Ascending aorta (tissue), 2 donors: Measurements from ENCODE around the gene URI1. TPM values are rescaled to one million over a fixed set of nuclear protein-coding genes. Genes with fewer than 3 reads are reported as not detected.

Source experiments
- DNase-seq, 2 donors: peaks; one replicate each; pipeline ENCODE4 v3.0.0-alpha.2; 2019; ENCODE audit warnings: low spot score in 2 of 2
- H3K27ac ChIP-seq, 2 donors: fragments of 200-600 bp; sonication (generic); one replicate each; pipeline ENCODE4 v1.5.1; 2016 to 2017; ENCODE audit warnings: mild to moderate bottlenecking in 1 of 2
- H3K27me3 ChIP-seq: fragments of 200-600 bp; sonication (generic); one replicate; pipeline ENCODE4 v1.5.1; 2017
- H3K36me3 ChIP-seq, 2 donors: fragments of 200-600 bp; sonication (generic); one replicate each; pipeline ENCODE4 v1.5.1; 2016
- H3K4me1 ChIP-seq, 2 donors: fragments of 200-600 bp; sonication (generic); one replicate each; pipeline ENCODE4 v1.5.1; 2016 to 2017; ENCODE audit warnings: mild to moderate bottlenecking in 1 of 2
- H3K4me3 ChIP-seq, 2 donors: fragments of 200-600 bp; sonication (generic); one replicate each; pipeline ENCODE4 v1.5.1; 2016 to 2017; ENCODE audit warnings: mild to moderate bottlenecking in 1 of 2
- H3K9me3 ChIP-seq, 2 donors: fragments of 200-600 bp; sonication (generic); one replicate each; pipeline ENCODE4 v1.5.1; 2016
- intact Hi-C: fragments of 100-400 bp; cut with DNase I; formaldehyde crosslinking; loops from one replicate; pipeline ENCODE4 v1.15.1; 2023
- total RNA-seq: library from RNA; depleted of rRNA; stranded (reverse); fragments of >200 nt; gene quantifications from one replicate; pipeline ENCODE4 v1.1.0, GENCODE V29; 2016
- TF ChIP-seq, protein P1 (sequence below), 3 experiments: fragments of 200-600 bp in 2 of 3; fragments of 450-650 bp in 1 of 3; sonication (generic) in 2 of 3; IDR thresholded peaks; one replicate each; pipeline ENCODE4 v1.5.1; 2016 to 2019; ENCODE audit warnings: antibody characterized with exemption in 3 of 3, mild to moderate bottlenecking in 1 of 3, moderate library complexity in 1 of 3

The URI1 gene
- total RNA-seq, 1 donor from 2014 or later, result 23.8 TPM

DNA sequence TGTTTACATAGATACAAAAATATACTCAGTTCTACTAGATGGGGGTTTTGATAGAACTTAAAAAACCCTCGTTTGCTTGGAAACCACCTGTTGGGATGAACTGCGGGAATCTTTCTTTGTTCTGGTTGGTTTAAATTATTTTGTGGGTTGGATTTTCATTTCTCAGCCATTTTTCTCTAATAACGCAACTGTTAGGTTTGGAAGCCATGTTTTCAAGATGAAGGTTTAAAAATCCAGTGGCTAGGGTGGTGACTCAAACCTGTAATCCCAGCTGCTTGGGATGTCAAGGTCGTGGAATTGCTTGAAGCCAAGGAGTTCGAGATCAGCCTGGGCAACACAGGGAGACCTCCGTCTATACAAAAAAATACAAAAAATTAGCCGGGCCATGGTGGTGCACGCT is 1.6 kb downstream of the URI1 start:
- Histone ChIP-seq H3K9me3 (no peaks in the 10 kb centered on the region), H3K4me3 (peak overlapping the region; percentile 98 to 99), H3K27ac (no peak overlapping the region), H3K4me1 (peaks cover 0 to 18% of the 10 kb centered on the region in 2 donors), H3K36me3 (no peaks in the 10 kb centered on the region), H3K27me3 (no peaks in the 10 kb centered on the region)
- TF ChIP-seq, protein P1, sequence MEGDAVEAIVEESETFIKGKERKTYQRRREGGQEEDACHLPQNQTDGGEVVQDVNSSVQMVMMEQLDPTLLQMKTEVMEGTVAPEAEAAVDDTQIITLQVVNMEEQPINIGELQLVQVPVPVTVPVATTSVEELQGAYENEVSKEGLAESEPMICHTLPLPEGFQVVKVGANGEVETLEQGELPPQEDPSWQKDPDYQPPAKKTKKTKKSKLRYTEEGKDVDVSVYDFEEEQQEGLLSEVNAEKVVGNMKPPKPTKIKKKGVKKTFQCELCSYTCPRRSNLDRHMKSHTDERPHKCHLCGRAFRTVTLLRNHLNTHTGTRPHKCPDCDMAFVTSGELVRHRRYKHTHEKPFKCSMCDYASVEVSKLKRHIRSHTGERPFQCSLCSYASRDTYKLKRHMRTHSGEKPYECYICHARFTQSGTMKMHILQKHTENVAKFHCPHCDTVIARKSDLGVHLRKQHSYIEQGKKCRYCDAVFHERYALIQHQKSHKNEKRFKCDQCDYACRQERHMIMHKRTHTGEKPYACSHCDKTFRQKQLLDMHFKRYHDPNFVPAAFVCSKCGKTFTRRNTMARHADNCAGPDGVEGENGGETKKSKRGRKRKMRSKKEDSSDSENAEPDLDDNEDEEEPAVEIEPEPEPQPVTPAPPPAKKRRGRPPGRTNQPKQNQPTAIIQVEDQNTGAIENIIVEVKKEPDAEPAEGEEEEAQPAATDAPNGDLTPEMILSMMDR (IDR thresholded peaks at IDR 0.05), result no peak
- intact Hi-C loops, result loop anchor here (2.0 to 10.0 kb wide), 5 partner anchors 99 to 1411 kb away; partner anchors contain the start of genes C19orf12, PLEKHF1 and POP4
- no peak for DNase-seq

DNA sequence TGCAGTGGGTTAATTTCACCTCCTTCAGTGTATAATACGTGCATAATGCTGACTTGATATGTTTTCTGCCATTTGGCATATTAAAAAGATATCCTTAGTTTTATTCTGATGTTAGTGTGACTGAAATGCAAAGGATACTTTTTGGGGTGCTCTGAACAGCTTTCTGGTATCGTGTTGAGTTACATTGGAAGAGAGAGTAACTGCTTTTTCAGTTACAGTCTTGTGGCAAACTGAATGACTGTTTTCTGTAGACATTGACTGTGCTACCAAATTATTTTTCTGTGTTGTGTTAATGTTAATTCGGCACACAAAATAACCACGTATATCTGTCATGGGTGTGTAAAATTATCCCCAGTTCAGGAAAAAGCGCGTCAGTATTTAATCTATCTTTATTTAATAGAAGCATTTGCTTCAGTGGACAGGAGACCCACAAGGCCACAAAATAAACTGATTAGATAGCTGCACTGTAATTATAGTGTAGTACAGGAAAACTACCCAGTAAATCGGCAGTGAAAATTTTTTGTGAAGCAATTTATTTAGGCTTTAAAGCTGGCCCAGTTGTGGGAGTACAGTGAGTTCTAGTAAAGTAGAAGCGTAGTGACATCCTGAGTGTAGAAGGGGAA is 2.5 kb downstream of the URI1 start:
- Histone ChIP-seq H3K4me3 (peak overlapping the region in 1 of 2 donors; percentile 5), H3K36me3 (no peaks in the 10 kb centered on the region), H3K27ac (no peak overlapping the region), H3K4me1 (peaks cover 0 to 18% of the 10 kb centered on the region in 2 donors), H3K27me3 (no peaks in the 10 kb centered on the region), H3K9me3 (no peaks in the 10 kb centered on the region)
- no peak for DNase-seq
- TF ChIP-seq, protein P1 (IDR thresholded peaks at IDR 0.05), result no peak
- intact Hi-C loops, result loop anchor here (5.0 to 10.0 kb wide), 3 partner anchors 230 to 1410 kb away; partner anchors contain the start of genes C19orf12 and POP4

DNA sequence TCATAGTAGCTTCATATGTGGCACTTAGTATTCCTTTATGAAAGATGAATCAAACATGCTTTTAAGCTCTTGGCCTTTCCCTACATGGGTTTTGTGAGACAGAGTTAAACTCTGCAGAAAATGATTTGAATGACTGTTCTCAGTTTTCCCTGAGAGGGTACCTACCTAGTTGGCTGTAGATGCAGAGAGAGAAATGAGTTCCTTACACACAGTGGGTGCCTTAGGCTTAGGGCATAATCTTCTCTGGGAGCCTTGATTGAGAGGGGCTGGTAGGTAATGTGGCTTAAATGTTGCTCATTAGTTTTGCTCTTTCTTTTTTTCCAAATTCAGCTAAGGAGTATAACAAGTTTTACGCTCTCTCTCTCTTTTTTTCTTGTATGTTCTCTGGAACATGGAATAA is 3.0 kb downstream of the URI1 start:
- Histone ChIP-seq H3K27me3 (no peaks in the 10 kb centered on the region), H3K27ac (no peak overlapping the region), H3K9me3 (no peaks in the 10 kb centered on the region), H3K36me3 (no peaks in the 10 kb centered on the region), H3K4me3 (peak overlapping the region in 1 of 2 donors; percentile 5), H3K4me1 (peaks cover 0 to 18% of the 10 kb centered on the region in 2 donors)
- TF ChIP-seq, protein P1 (IDR thresholded peaks at IDR 0.05), result no peak
- intact Hi-C loops, result loop anchor here (10.0 kb wide), 2 partner anchors 230 to 1410 kb away; partner anchors contain the start of gene C19orf12
- DNase-seq, result no peak

DNA sequence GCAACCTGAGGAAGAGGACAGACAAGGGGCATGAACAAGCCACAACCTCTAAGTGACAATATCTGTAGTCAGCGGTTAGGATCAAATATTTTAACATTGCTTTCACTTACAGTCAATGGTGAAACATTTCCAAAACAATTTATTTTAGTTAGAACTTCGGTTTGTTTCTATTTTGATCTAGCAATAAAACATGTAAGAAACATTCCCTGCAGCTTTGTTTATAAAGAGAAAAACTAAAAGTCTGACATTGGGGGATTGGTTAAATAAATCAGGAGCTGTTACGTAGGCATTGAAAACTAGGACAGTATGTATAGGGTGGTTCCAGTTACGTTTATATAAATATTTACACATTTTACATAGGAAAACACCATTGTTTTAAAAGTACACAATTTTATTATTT is 3.4 kb downstream of the URI1 start:
- H3K27ac ChIP-seq, result no peak overlapping the region
- no peaks in the 10 kb centered on the region for H3K27me3 ChIP-seq
- intact Hi-C loops, result loop anchor here (10.0 kb wide), 2 partner anchors 231 to 1409 kb away; partner anchors contain the start of gene C19orf12
- TF ChIP-seq, protein P1 (IDR thresholded peaks at IDR 0.05), result no peak
- H3K9me3 ChIP-seq, result no peaks in the 10 kb centered on the region
- H3K4me1 ChIP-seq, result peaks cover 0 to 18% of the 10 kb centered on the region in 2 donors
- no peak for DNase-seq
- no peaks in the 10 kb centered on the region for H3K36me3 ChIP-seq
- no peak overlapping the region for H3K4me3 ChIP-seq

DNA sequence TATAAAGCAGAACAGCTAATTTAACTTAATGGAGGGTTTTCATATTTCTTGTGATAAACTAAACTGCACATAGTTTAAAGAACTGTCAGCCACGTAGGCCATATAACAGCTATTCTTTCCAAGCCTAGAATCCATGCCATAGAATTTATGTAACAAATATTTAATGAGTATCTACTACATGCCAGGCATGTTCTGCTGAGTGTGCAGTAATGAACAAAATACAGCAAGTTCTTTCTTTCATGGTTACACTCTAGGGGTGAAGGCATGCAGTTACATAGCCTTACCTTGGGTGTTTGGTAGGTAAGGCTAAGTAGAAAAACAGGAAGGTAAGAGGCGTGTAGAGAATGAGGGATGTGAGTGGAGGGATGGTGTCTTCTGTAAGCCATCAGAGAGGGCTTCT is 4.6 kb downstream of the URI1 start:
- Histone ChIP-seq H3K27ac (no peak overlapping the region), H3K4me1 (peaks cover 0 to 11% of the 10 kb centered on the region in 2 donors), H3K27me3 (no peaks in the 10 kb centered on the region), H3K9me3 (no peaks in the 10 kb centered on the region), H3K36me3 (no peaks in the 10 kb centered on the region), H3K4me3 (no peak overlapping the region)
- TF ChIP-seq, protein P1 (IDR thresholded peaks at IDR 0.05), result no peak
- no peak for DNase-seq
- intact Hi-C loops, result loop anchor here (10.0 kb wide), 2 partner anchors 232 to 1408 kb away; partner anchors contain the start of gene C19orf12
